BLaER1 treated with 17β-estradiol and CSF1 and Interleukin-3, amounts not matched to agents 10 nM and 100 nM (cell line): Measurements from ENCODE around the gene BGN.

Experiments
- H3K27ac ChIP-seq, 11 experiments: shearing (Covaris generic); formaldehyde crosslinking; 2 replicates each; pipeline ENCODE4 v1.8.1; 2022
- H3K27me3 ChIP-seq, 11 experiments: shearing (Covaris generic); formaldehyde crosslinking; 2 replicates each; pipeline ENCODE4 v1.8.1; 2022
- H3K36me3 ChIP-seq, 11 experiments: shearing (Covaris generic); formaldehyde crosslinking; 2 replicates each; pipeline ENCODE4 v1.8.1; 2022
- H3K4me1 ChIP-seq, 10 experiments: shearing (Covaris generic); formaldehyde crosslinking; 2 replicates each; pipeline ENCODE4 v1.8.1; 2022
- H3K4me2 ChIP-seq, 11 experiments: shearing (Covaris generic); formaldehyde crosslinking; 2 replicates each; pipeline ENCODE4 v1.8.1; 2022
- H3K4me3 ChIP-seq, 10 experiments: shearing (Covaris generic); formaldehyde crosslinking; 2 replicates each; pipeline ENCODE4 v1.8.1; 2022
- H3K9ac ChIP-seq, 11 experiments: shearing (Covaris generic); formaldehyde crosslinking; 2 replicates each; pipeline ENCODE4 v1.8.1; 2022
- H3K9me3 ChIP-seq, 11 experiments: shearing (Covaris generic); formaldehyde crosslinking; replicated peaks in 1 of 11; 2 replicates each; pipeline ENCODE4 v1.8.1; 2022
- H4K20me1 ChIP-seq, 11 experiments: shearing (Covaris generic); formaldehyde crosslinking; 2 replicates each; pipeline ENCODE4 v1.8.1; 2022
- Cebpa-rat ChIP-seq, 11 experiments: shearing (Covaris generic); IDR thresholded peaks; 2 replicates each; pipeline ENCODE4 v1.8.1; 2022

Gene BGN

DNA sequence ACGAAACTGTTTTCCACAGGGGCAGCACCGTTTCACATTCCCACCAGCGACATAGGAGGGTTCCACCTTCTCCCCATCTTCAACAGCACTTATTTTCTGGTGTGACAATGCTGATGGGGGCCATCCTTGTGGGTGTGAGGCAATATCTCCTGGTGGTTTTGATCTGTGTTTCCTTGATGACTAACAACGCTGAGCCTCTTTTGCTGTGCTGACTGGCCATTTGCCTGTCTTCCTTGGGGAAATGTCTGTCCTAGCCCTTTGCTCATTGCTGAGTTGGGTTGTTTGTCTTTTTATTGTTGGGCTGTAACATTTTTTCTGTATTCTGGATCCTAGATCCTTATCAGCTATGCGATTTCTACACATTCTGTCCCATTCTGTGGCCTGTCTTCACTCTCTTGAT is 56.4 kb downstream of the BGN start:
- peaks cover 15 to 38% (median 23%) of the 10 kb centered on the region in 10 experiments for H3K4me1 ChIP-seq
- peaks cover 42 to 97% (median 85%) of the 10 kb centered on the region in 11 experiments for H3K27me3 ChIP-seq
- peaks cover 0 to 59% (median 7%) of the 10 kb centered on the region in 11 experiments; a peak in 11 of 22 replicates for H4K20me1 ChIP-seq
- no peaks in the 10 kb centered on the region for H3K9me3 ChIP-seq
- peak in 3 of 11 experiments; percentile 38 to 53 (median 43); a peak in 3 of 22 replicates for TF ChIP-seq Cebpa-rat (IDR thresholded peaks at IDR 0.05)
- H3K36me3 ChIP-seq, result no peaks in the 10 kb centered on the region
- H3K4me3 ChIP-seq, result no peak overlapping the region
- H3K27ac ChIP-seq, result peak overlapping the region in 1 of 11 experiments; percentile 32; a peak in 2 of 22 replicates
- H3K9ac ChIP-seq, result no peak overlapping the region
- peak overlapping the region in 9 of 11 experiments; percentile 2 to 52 (median 36); a peak in 13 of 22 replicates for H3K4me2 ChIP-seq

DNA sequence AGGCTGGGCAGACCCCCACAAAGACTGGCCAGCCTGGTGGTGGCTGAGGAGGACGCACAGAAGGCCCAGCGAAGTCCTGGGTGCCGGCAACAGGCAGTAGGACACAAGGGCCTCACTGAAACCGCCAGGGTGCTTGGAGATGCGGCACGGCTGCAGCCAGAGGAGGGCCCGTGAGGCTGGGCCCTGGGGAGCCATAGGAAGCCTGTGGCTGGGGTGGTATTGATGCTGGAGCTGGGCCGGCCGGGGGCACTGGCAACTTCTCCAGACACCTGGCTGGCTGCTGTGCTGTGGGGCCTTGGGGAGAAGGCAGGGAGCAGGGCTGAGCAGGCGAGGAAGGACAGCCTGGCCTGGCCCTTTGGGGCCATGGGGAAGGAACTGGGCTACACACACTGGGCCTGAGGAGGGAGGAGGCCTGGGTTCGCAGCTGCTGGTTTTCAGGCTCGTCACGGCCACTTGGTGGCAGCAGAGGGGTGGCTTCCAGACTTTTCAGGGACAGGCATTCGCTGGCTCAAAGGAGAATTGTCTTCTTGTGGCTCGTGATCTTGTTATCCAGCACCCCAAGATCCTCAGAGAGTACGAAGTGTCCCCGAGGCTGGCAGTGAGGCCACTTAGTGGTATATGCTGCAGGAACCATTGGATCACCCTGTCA is 59.9 kb downstream of the BGN start:
- peaks cover 35 to 100% (median 87%) of the 10 kb centered on the region in 11 experiments for H3K27me3 ChIP-seq
- peak overlapping the region in 5 of 11 experiments; percentile 24 to 44 (median 35); a peak in 8 of 22 replicates for H3K9ac ChIP-seq
- H3K4me2 ChIP-seq, result peak overlapping the region in 10 of 11 experiments; percentile 21 to 65 (median 44); a peak in 15 of 22 replicates
- no peak overlapping the region for H3K4me3 ChIP-seq
- peaks cover 0 to 51% (median 6%) of the 10 kb centered on the region in 11 experiments; a peak in 12 of 22 replicates for H4K20me1 ChIP-seq
- H3K36me3 ChIP-seq, result no peaks in the 10 kb centered on the region
- no peaks in the 10 kb centered on the region for H3K9me3 ChIP-seq
- TF ChIP-seq Cebpa-rat (IDR thresholded peaks at IDR 0.05), result no peak
- peak overlapping the region in 3 of 11 experiments; percentile 11 to 32 (median 26); a peak in 2 of 22 replicates for H3K27ac ChIP-seq
- H3K4me1 ChIP-seq, result peaks cover 45 to 64% (median 55%) of the 10 kb centered on the region in 10 experiments

DNA sequence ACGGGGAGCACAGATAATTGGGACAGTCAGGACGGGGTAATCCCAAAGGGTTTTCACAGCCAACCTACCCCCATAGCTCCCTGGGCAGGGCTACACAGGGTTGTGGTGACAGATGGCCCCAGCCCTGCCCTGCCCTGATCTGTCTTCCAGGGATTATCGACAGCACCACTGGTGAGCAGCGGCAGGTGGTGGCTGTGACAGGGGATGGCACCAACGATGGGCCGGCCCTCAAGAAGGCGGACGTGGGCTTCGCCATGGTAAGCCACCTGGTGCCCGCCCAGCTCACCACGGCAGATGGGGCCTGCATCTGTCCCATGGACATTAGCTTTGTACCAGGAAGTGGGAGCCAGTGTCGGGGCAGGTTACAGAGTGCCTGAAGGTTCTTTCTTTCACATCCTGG is 62.0 kb downstream of the BGN start:
- peak overlapping the region; percentile 57 to 84 (median 70) for H3K4me2 ChIP-seq
- no peak for TF ChIP-seq Cebpa-rat (IDR thresholded peaks at IDR 0.05)
- H3K27me3 ChIP-seq, result peaks cover 28 to 100% (median 88%) of the 10 kb centered on the region in 11 experiments
- no peak overlapping the region for H3K4me3 ChIP-seq
- H3K27ac ChIP-seq, result peak overlapping the region in 2 of 11 experiments; percentile 27 to 48; a peak in 1 of 22 replicates
- H3K36me3 ChIP-seq, result no peaks in the 10 kb centered on the region
- peak overlapping the region in 2 of 11 experiments; percentile 38 to 48; a peak in 1 of 22 replicates for H3K9ac ChIP-seq
- H3K9me3 ChIP-seq, result no peaks in the 10 kb centered on the region
- peaks cover 0 to 49% (median 6%) of the 10 kb centered on the region in 11 experiments; a peak in 12 of 22 replicates for H4K20me1 ChIP-seq
- peaks cover 57 to 73% (median 66%) of the 10 kb centered on the region in 10 experiments for H3K4me1 ChIP-seq

DNA sequence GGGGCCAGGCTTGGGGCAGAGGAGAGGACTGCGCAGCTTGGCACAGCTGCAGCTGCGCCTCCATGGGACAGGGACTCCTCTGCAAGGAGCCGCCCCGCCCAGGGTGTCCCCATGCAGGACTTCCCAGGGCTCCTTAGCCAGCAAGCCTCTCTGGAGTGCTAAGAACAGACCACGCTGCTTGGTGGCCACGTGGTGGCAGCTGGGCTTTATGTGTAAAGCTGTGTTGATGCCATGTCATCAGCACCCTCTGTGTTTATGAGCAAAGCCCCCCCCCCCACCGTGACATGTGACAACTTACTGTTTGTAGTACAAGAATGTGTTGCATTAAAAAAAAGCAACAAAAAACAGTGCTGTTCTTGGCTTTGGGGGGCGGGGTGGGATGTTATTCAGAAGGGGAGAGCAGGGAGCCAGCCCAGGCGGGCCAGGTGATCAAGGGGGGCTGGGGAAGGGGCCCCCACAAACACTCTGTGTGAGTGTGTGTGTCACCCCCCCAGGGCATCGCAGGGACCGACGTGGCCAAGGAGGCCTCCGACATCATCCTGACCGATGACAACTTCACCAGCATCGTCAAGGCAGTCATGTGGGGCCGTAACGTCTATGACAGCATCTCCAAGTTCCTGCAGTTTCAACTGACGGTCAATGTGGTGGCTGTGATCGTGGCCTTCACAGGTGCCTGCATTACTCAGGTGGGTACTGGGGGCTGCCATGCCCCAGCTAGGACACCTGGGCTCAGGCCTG is 63.0 kb downstream of the BGN start:
- H3K4me2 ChIP-seq, result peak overlapping the region; percentile 57 to 84 (median 70)
- peaks cover 62 to 83% (median 76%) of the 10 kb centered on the region in 10 experiments for H3K4me1 ChIP-seq
- peak overlapping the region in 6 of 11 experiments; percentile 4 to 48 (median 29); a peak in 4 of 22 replicates for H3K27ac ChIP-seq
- H3K36me3 ChIP-seq, result no peaks in the 10 kb centered on the region
- peaks cover 26 to 100% (median 86%) of the 10 kb centered on the region in 11 experiments for H3K27me3 ChIP-seq
- no peak overlapping the region for H3K4me3 ChIP-seq
- TF ChIP-seq Cebpa-rat (IDR thresholded peaks at IDR 0.05), result no peak
- H3K9ac ChIP-seq, result peak overlapping the region in 3 of 11 experiments; percentile 24 to 48 (median 38); a peak in 3 of 22 replicates
- H4K20me1 ChIP-seq, result peaks cover 0 to 44% (median 6%) of the 10 kb centered on the region in 11 experiments; a peak in 12 of 22 replicates
- H3K9me3 ChIP-seq, result no peaks in the 10 kb centered on the region
